ENCODE results near the gene NFIB. TPM values are rescaled to one million over a fixed set of nuclear protein-coding genes. Genes with fewer than 3 reads are reported as not detected.
A peak's percentile ranks its signal among the peaks of the same experiment; 100 is the strongest.

Gene NFIB
- polyA plus RNA-seq, 1 of the 3 experiments (the other 2 are of a cell fraction), result 9.2 TPM

- TF ChIP-seq EZH2phosphoT487 (IDR thresholded peaks at IDR 0.05; ENCODE audit: borderline replicate concordance, low read depth), result no peak
These were observed 3.9 kb upstream of the NFIB start (continued) for GRCh38 chr9:14317667-14318320.

DNA sequence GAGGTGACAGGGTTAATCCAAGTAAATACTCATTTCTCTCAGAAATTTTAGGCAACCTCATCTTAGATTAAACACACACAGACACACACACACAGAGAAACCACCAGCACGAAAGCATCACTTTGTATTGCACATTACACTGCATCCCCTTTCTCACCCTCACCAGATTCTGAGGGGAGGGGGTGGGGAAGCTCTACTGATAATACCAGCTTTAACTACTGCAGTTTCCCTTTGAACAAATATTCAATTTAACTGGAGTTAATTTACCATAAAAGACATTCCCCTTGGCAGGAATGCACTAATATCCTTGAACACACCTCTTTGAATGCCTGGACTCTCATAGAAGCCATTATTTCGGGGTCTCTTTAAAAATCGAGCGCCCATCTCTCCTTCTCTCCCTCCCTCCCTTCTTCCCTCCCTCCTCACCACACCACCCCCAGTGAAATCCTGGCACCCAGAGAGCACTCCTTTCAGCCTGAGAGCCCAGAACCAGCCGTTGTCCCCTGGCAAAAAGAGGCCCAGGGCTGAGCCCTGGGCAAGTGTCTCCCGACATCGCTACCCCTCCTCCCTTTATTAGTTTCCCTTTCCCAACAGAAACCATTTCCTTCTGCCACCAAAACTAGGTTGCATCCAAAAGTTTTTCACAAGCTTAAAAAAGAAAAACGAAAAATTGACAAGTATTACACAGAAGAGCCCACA, 2.8 kb upstream of the NFIB start:
- Histone ChIP-seq H3K27ac (ENCODE audit: low read depth in 2 of 2, low read length in 1 of 2) (peak overlapping the region; percentile 71 to 99), H2AFZ (ENCODE audit: low read depth) (peak overlapping the region; percentile 83), H3F3A (replicated peaks; ENCODE audit: insufficient read depth) (peaks cover 38% of the 10 kb centered on the region), H3K4me3 (ENCODE audit: low read depth in 2 of 2, low read length in 1 of 2) (peak overlapping the region; percentile 68 to 91), H3K9ac (peak overlapping the region; percentile 80; the same call in 1 of the 2 replicates), H3K4me2 (peak overlapping the region; percentile 94), H3K79me2 (ENCODE audit: insufficient read depth) (peaks cover 47% of the 10 kb centered on the region), H3K4me1 (ENCODE audit: control insufficient read depth in 1 of 2, insufficient read depth in 2 of 2, low read depth in 1 of 2, low read length in 1 of 2) (peaks cover 19 to 32% of the 10 kb centered on the region in 2 experiments), H3K9me3 (no peaks in the 10 kb centered on the region), H3K27me3 (ENCODE audit: insufficient read depth) (no peaks in the 10 kb centered on the region), H4K20me1 (ENCODE audit: insufficient read depth) (peaks cover 2% of the 10 kb centered on the region; the same call in 1 of the 2 replicates), H3K36me3 (replicated peaks in 1 of 2; ENCODE audit: control insufficient read depth in 1 of 2, insufficient read depth in 2 of 2, low read length in 1 of 2) (no peaks in the 10 kb centered on the region), H3K9me2 (no peaks in the 10 kb centered on the region)
- TF ChIP-seq TCF12 (IDR thresholded peaks at IDR 0.05), result no peak
- TF ChIP-seq CHD2 (IDR thresholded peaks at IDR 0.05; ENCODE audit: low read length, partially characterized antibody), result no peak
- no peak for TF ChIP-seq YY1 (IDR thresholded peaks at IDR 0.05; ENCODE audit: low read depth)
- no peak for TF ChIP-seq MXI1 (IDR thresholded peaks at IDR 0.05; ENCODE audit: low read depth, low read length)
- no peak for TF ChIP-seq NRF1 (IDR thresholded peaks at IDR 0.05; ENCODE audit: low read depth, low read length)
- TF ChIP-seq POLR2AphosphoS5 (IDR thresholded peaks at IDR 0.05; ENCODE audit: low read depth, low read length), result no peak
- no peak for TF ChIP-seq USF2 (IDR thresholded peaks at IDR 0.05; ENCODE audit: borderline replicate concordance, low read depth, low read length)
- no peak for TF ChIP-seq RCOR1 (IDR thresholded peaks at IDR 0.05; ENCODE audit: low read length)
- TF ChIP-seq RAD21 (IDR thresholded peaks at IDR 0.05; ENCODE audit: low read length), result no peak
- TF ChIP-seq JUND (IDR thresholded peaks at IDR 0.05), result no peak
- TF ChIP-seq, protein P1, sequence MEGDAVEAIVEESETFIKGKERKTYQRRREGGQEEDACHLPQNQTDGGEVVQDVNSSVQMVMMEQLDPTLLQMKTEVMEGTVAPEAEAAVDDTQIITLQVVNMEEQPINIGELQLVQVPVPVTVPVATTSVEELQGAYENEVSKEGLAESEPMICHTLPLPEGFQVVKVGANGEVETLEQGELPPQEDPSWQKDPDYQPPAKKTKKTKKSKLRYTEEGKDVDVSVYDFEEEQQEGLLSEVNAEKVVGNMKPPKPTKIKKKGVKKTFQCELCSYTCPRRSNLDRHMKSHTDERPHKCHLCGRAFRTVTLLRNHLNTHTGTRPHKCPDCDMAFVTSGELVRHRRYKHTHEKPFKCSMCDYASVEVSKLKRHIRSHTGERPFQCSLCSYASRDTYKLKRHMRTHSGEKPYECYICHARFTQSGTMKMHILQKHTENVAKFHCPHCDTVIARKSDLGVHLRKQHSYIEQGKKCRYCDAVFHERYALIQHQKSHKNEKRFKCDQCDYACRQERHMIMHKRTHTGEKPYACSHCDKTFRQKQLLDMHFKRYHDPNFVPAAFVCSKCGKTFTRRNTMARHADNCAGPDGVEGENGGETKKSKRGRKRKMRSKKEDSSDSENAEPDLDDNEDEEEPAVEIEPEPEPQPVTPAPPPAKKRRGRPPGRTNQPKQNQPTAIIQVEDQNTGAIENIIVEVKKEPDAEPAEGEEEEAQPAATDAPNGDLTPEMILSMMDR (IDR thresholded peaks at IDR 0.05), result no peak
- no peak for TF ChIP-seq ELF1 (IDR thresholded peaks at IDR 0.05)
- no peak for TF ChIP-seq MEF2A (IDR thresholded peaks at IDR 0.05; ENCODE audit: borderline replicate concordance, low read depth)
- no peak for TF ChIP-seq NFIC (IDR thresholded peaks at IDR 0.05; ENCODE audit: borderline replicate concordance)
- TF ChIP-seq, protein P2, sequence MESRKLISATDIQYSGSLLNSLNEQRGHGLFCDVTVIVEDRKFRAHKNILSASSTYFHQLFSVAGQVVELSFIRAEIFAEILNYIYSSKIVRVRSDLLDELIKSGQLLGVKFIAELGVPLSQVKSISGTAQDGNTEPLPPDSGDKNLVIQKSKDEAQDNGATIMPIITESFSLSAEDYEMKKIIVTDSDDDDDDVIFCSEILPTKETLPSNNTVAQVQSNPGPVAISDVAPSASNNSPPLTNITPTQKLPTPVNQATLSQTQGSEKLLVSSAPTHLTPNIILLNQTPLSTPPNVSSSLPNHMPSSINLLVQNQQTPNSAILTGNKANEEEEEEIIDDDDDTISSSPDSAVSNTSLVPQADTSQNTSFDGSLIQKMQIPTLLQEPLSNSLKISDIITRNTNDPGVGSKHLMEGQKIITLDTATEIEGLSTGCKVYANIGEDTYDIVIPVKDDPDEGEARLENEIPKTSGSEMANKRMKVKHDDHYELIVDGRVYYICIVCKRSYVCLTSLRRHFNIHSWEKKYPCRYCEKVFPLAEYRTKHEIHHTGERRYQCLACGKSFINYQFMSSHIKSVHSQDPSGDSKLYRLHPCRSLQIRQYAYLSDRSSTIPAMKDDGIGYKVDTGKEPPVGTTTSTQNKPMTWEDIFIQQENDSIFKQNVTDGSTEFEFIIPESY (IDR thresholded peaks at IDR 0.05; ENCODE audit: borderline replicate concordance, low read depth), result no peak
- TF ChIP-seq EZH2phosphoT487 (IDR thresholded peaks at IDR 0.05; ENCODE audit: borderline replicate concordance, low read depth), result no peak
- TF ChIP-seq RFX5 (IDR thresholded peaks at IDR 0.05; ENCODE audit: low read length), result no peak
- TF ChIP-seq RXRA (IDR thresholded peaks at IDR 0.05; ENCODE audit: borderline replicate concordance, low read depth), result no peak
- no peak for TF ChIP-seq TEAD4 (IDR thresholded peaks at IDR 0.05; ENCODE audit: borderline replicate concordance, insufficient read depth)
- TF ChIP-seq TAF1 (IDR thresholded peaks at IDR 0.05; ENCODE audit: borderline replicate concordance, low read depth, low read length), result no peak
- ChIA-PET CTCF (interaction anchor here (0.9 to 2.3 kb wide), 6 partner anchors 37 to 1227 kb away, joined by 3 to 8 read pairs (median 4); no protein-coding TSS in a partner anchor), POLR2A (no interaction called here)
- DNase-seq, result no peak
- 35% methylated on average over 8 of the region's 8 CpGs for WGBS (ENCODE audit: low lambda C conversion rate)

Data from SK-N-SH (cell line).